OCI-LY3 (cell line): ENCODE measurements around the gene OBSCN.

Source experiments
- H2AFZ ChIP-seq: fragments of 200-600, 300-600 bp; shearing (Covaris generic); 2 replicates; pipeline ENCODE4 v1.6.0; 2014; ENCODE audit warnings: antibody characterized with exemption, low read depth, low read length
- H3K27ac ChIP-seq: fragments of 200-600, 300-600 bp; sonication (generic); 2 replicates; pipeline ENCODE4 v1.5.1; 2014; ENCODE audit warnings: mild to moderate bottlenecking, low read length, moderate library complexity, mixed read lengths
- H3K27me3 ChIP-seq: fragments of 200-600, 300-600 bp; sonication (generic); 2 replicates; pipeline ENCODE4 v1.6.1; 2014; ENCODE audit warnings: low read depth, low read length, mixed read lengths
- H3K36me3 ChIP-seq: fragments of 200-600, 300-600 bp; sonication (generic); replicated peaks from 2 replicates; pipeline ENCODE3; 2014; ENCODE audit warnings: low read depth, low read length, mixed read lengths
- H3K4me1 ChIP-seq: fragments of 300-600, 200-600 bp; sonication (generic); 2 replicates; pipeline ENCODE4 v1.6.1; 2014; ENCODE audit warnings: low read length, mixed read lengths
- H3K4me2 ChIP-seq: fragments of 200-600, 300-600 bp; sonication (generic); 2 replicates; pipeline ENCODE4 v1.6.1; 2014; ENCODE audit warnings: low read length, mixed read lengths
- H3K4me3 ChIP-seq: fragments of 300-600, 200-600 bp; sonication (generic); 2 replicates; pipeline ENCODE4 v1.5.1; 2014; ENCODE audit warnings: antibody characterized with exemption, mild to moderate bottlenecking, low read length, moderate library complexity
- H3K79me2 ChIP-seq: fragments of 300-600, 200-600 bp; shearing (Covaris generic); 2 replicates; pipeline ENCODE4 v1.6.1; 2014; ENCODE audit warnings: mild to moderate bottlenecking, low read length, mixed read lengths
- H3K9ac ChIP-seq: fragments of 300-600, 200-600 bp; shearing (Covaris generic); 2 replicates; pipeline ENCODE4 v1.6.0; 2014; ENCODE audit warnings: mild to moderate bottlenecking, low read length, moderate library complexity
- H3K9me3 ChIP-seq: fragments of 200-600, 300-600 bp; shearing (Covaris generic); 2 replicates; pipeline ENCODE4 v1.6.1; 2014; ENCODE audit warnings: low read length, mixed read lengths; ENCODE audit not compliant: insufficient read depth
- H4K20me1 ChIP-seq: fragments of 200-600, 300-600 bp; sonication (generic); 2 replicates; pipeline ENCODE4 v1.6.1; 2016; ENCODE audit warnings: low read length, mixed read lengths; ENCODE audit not compliant: insufficient read depth
- EZH2phosphoT487 ChIP-seq: fragments of 200-600 bp; shearing (Covaris generic); IDR thresholded peaks from 2 replicates; pipeline ENCODE4 v1.6.1; 2018; ENCODE audit warnings: antibody characterized with exemption, mixed run types, low read depth
- TF ChIP-seq, protein P1 (sequence below): fragments of 200-600, 300-600 bp; sonication (generic); IDR thresholded peaks from 2 replicates; pipeline ENCODE4 v1.5.1; 2014; ENCODE audit warnings: antibody characterized with exemption, low read length, low read depth

OBSCN gene

GRCh38 chr1:228405979-228406228, 198.1 kb downstream of the OBSCN start:
- H3K9ac ChIP-seq = peak overlapping the region; percentile 84
- peak overlapping the region; percentile 86 for H3K4me3 ChIP-seq
- no peaks in the 10 kb centered on the region for H3K9me3 ChIP-seq
- H3K36me3 ChIP-seq = peaks cover 35% of the 10 kb centered on the region
- peaks cover 64% of the 10 kb centered on the region for H3K79me2 ChIP-seq
- no peak overlapping the region for H2AFZ ChIP-seq
- no peaks in the 10 kb centered on the region for H3K27me3 ChIP-seq
- no peak for TF ChIP-seq EZH2phosphoT487
- TF ChIP-seq, protein P1, sequence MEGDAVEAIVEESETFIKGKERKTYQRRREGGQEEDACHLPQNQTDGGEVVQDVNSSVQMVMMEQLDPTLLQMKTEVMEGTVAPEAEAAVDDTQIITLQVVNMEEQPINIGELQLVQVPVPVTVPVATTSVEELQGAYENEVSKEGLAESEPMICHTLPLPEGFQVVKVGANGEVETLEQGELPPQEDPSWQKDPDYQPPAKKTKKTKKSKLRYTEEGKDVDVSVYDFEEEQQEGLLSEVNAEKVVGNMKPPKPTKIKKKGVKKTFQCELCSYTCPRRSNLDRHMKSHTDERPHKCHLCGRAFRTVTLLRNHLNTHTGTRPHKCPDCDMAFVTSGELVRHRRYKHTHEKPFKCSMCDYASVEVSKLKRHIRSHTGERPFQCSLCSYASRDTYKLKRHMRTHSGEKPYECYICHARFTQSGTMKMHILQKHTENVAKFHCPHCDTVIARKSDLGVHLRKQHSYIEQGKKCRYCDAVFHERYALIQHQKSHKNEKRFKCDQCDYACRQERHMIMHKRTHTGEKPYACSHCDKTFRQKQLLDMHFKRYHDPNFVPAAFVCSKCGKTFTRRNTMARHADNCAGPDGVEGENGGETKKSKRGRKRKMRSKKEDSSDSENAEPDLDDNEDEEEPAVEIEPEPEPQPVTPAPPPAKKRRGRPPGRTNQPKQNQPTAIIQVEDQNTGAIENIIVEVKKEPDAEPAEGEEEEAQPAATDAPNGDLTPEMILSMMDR = no peak
- H3K27ac ChIP-seq = peak overlapping the region; percentile 53
- H3K4me1 ChIP-seq = peaks cover 22% of the 10 kb centered on the region
- peaks cover 40% of the 10 kb centered on the region for H4K20me1 ChIP-seq
- peak overlapping the region; percentile 100 for H3K4me2 ChIP-seq

GRCh38 chr1:228407106-228408040, 199.5 kb downstream of the OBSCN start:
- H3K4me3 ChIP-seq = peak overlapping the region; percentile 86
- H3K36me3 ChIP-seq = peaks cover 23% of the 10 kb centered on the region
- peaks cover 22% of the 10 kb centered on the region for H3K4me1 ChIP-seq
- H4K20me1 ChIP-seq = peaks cover 31% of the 10 kb centered on the region
- H3K4me2 ChIP-seq = peak overlapping the region; percentile 92
- H3K79me2 ChIP-seq = peaks cover 49% of the 10 kb centered on the region
- H3K9me3 ChIP-seq = no peaks in the 10 kb centered on the region
- H2AFZ ChIP-seq = peak overlapping the region; percentile 15; the same call in 1 of the 2 replicates
- peak overlapping the region; percentile 15; the same call in 1 of the 2 replicates for H3K27ac ChIP-seq
- TF ChIP-seq EZH2phosphoT487 = no peak
- TF ChIP-seq, protein P1 = no peak
- no peaks in the 10 kb centered on the region for H3K27me3 ChIP-seq
- H3K9ac ChIP-seq = peak overlapping the region; percentile 70

DNA sequence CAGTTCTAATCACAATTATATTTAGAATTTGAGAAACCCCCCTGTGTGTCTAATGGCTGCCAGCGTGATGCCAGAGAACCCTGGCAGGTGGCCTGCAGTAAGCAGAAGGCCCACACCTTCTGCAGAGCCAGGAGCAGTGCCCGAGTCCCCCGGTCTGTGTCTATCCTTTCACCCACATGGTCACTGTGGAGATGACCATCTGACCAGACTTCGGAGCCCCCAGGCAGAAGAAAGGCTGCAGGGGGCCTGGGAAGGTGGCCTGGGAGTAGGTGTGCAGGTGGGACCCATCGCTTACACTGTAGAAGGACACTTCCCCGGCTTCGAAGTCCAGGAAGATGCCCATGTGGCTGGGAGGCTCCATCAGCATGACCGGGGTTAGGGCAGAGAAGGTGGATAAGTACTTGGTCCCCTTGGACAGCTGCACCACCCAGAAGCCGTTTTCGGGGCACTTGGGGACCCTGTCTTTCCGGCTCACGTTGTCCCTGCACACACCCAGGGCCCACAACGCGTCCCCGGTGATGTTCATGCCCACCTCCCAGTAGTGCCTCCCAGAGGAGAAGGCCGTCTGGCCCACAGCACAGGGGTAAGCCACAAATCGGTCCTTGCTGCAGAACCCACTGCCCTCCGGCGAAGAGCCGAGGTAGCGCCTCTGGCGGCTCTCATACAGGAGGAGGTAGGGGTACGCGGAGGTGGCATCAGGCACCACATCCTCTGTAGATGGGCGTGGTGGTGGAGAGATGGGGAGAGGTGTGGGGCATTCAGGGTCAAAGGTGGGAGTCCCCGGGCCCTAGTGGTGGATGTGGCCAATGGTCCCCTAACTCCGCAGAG, 200.4 kb downstream of the OBSCN start:
- no peak overlapping the region for H3K9ac ChIP-seq
- no peak overlapping the region; the same call in 1 of the 2 replicates for H3K4me3 ChIP-seq

More for the DNA sequence above, 200.4 kb downstream of the OBSCN start:
- H4K20me1 ChIP-seq = peaks cover 22% of the 10 kb centered on the region
- H3K4me2 ChIP-seq = peak overlapping the region; percentile 92; the same call in 1 of the 2 replicates
- no peaks in the 10 kb centered on the region for H3K9me3 ChIP-seq
- TF ChIP-seq, protein P1 = no peak
- no peak for TF ChIP-seq EZH2phosphoT487
- H3K4me1 ChIP-seq = peaks cover 22% of the 10 kb centered on the region
- H3K79me2 ChIP-seq = peaks cover 40% of the 10 kb centered on the region
- H2AFZ ChIP-seq = no peak overlapping the region
- peaks cover 15% of the 10 kb centered on the region for H3K36me3 ChIP-seq
- no peak overlapping the region for H3K27ac ChIP-seq
- H3K27me3 ChIP-seq = no peaks in the 10 kb centered on the region
